HUDEP-2 (cell line): ENCODE measurements around the gene COMMD1.
"Not testable (repeated sequence)": the region's sequence is repeated elsewhere in the genome, so short reads cannot be mapped to it uniquely, and the experiment has no call there.

Experiments
- DNase-seq, 76 experiments: peaks; one replicate each; lab custom pipeline; 2025; ENCODE audit not compliant: unreplicated experiment in 76 of 76; lab: John Stamatoyannopoulos, UW

Gene COMMD1

GRCh38 chr2:61905372-61906185 lies at the start of gene COMMD1:
TSS of gene COMMD1 (plus strand) at chr2:61905674. CDS start at chr2:61905679, 5 bp downstream.
- DNase-seq = peak in 70 of 76 experiments; percentile 13 to 81 (median 61)

DNA sequence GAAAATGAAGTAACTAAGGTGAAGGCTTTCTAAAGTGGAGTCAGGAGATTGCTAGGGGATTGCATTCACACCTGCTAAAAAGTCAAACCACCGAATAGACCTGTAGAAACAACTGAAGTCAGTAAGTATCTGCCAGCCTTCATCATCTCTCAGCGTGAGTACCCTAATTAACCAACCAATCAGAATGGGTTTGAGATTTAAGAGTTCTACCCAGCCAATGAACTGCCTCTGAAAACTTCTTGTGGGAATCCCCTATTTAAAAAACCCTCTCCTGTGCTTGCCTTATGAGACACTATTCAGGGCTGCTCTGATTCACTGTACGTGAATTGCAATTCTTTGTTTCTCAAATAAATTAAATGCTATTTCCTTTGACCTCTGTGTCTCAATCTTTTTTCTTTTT lies 48.2 kb upstream of the COMMD1 start:
- no peak for DNase-seq

DNA sequence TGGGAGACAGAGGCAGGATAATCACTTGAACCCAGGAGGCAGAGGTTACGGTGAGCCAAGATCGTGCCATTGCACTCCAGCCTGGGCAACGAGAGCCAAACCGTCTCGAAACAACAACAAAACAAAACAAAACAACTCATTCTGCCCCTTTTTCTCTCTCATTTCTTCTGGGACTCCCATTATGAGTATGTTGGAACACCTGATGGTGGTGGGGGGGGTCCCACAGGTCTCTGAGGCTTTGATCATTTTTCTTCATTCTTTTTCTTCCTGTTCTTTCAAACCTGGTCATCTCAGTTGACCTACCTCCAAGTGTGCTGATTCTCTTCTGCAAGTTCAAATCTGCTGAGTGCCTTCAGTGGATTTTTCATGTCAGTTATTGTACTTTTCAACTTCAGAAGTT lies 43.4 kb upstream of the COMMD1 start:
- no peak for DNase-seq

- DNase-seq = not testable (repeated sequence)
Observed at GRCh38 chr2:61866482-61867089, 38.9 kb upstream of the COMMD1 start.

GRCh38 chr2:61876400-61876799 lies 29.1 kb upstream of the COMMD1 start:
- no peak for DNase-seq

- no peak for DNase-seq
Observed at GRCh38 chr2:61877571-61878245, 27.8 kb upstream of the COMMD1 start.

DNA sequence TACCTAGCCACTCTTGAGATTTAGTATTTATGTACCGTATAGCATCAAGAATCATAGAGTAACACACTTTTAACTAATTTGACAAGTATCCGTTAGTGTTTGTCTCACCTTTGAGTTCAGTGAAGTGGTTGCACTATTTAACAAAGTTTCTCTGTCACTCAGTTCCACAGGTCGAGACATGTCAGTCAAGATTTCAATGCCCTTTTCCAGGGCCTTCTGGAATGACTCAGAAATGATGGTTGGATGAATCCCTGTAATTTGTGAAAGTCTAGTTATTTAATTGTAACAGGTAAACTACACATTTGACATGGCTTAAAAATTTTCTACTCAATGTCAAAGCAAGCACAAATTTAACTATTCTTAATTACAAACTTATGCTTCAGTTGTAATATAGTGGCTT lies 26.7 kb upstream of the COMMD1 start:
- DNase-seq = no peak

- not testable (repeated sequence) for DNase-seq
Observed at GRCh38 chr2:61879351-61879750, 26.1 kb upstream of the COMMD1 start.

- DNase-seq = no peak
Observed at GRCh38 chr2:61882850-61883249, 22.6 kb upstream of the COMMD1 start.

DNA sequence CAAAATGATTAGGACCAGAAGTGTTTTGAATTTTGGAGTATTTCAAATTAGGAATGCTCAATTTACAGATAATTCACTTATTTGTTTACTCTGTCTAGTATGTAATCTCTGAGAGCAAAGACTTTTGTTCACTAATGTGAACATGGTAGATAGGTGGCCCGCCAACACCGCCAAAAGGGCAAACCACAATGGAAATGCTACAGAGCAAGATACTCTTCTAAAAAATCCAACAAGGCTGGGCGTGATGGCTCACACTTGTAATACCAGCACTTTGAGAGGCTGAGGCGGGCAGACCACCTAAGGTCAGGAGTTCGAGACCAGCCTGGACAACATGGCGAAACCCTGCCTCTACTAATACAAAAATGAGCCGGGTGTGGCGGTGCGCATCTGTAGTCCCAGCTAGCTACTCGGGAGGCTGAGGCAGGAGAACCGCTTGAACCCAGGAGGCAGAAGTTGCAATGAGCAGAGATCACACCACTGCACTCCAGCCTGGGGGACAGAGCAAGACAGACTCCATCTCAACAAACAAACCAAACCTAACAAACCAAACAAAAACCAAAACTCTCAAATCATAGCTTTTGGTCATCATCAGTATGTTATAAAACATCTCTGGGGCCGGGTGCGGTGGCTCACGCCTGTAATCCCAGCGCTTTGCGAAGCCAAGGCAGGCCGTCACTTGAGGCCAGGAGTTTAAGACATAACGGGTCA lies 19.4 kb upstream of the COMMD1 start:
- no peak for DNase-seq

DNA sequence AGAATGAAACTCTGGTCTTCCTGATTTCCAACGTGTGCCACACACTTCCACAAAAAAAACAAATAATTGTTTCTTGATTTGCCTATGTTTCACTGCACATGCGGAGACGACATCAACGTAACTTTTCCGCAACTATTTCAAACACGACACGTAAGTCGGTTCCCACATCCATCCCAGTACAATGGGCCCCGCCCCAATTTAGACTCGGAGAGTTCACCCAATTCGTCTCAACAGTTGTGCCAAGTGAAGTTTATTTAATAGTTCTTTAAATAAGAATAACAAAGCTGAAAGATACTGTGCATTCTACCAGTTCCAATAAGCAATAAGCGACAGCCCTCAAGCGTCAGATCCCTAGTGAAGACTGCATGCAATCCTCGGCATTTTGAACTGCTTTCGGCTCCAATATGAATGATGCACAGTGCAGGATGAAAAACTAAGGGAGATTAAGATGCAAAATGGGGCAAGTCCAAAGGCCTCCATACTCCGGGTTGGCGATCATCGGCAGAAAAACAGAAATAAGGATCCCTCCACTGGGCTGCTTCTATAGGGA lies 17.7 kb upstream of the COMMD1 start:
- peak in 13 of 76 experiments; percentile 7 to 52 (median 27) for DNase-seq

DNA sequence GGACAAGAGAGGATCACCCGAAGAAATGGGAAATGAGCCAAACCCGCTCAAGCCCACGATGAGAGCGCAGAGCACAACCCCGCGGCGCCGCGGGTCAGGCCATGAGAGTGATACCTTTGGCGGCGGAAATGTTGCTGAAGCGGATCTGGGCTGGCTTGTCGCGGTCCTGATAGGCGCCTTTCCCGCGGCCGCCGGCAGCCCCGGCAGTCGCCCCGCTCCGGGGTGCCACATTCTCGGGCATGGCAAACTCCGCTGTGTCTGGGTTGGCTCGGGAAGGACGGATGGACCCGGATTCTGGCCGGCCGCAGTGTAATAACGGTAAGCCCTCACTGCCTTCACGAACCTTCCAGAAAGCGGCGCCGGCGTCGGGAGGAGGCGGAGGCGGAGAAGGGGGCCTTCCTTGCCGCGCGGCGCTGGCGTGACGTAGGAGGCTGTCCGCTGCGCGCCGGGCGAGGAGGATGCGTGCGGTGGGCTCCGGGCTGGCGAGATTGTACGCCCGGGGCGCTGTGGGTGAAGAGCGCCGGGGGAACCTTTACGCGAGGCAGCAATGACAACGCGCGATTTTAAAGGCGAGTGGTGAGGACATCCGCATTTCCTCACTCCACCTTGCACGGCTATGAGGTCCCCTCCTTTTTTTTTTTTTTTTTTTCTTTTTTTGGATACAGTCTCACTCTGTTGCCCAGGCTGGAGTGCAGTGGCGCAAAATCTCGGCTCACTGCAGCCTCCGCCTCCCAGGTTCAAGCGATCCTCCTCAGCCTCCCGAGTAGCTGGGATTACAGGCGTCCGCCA lies 17.0 kb upstream of the COMMD1 start, which contains the start of gene CCT4:
TSS of gene CCT4 (minus strand) at position 390 of the 789 bp plus-strand sequence. CDS start at position 241, 149 bp downstream.
- DNase-seq = peak in 74 of 76 experiments; percentile 17 to 91 (median 70)

GRCh38 chr2:61898810-61899209 lies 6.7 kb upstream of the COMMD1 start:
- peak in 29 of 76 experiments; percentile 3 to 62 (median 19) for DNase-seq

GRCh38 chr2:61900281-61900680 lies 5.2 kb upstream of the COMMD1 start:
- no peak for DNase-seq

DNA sequence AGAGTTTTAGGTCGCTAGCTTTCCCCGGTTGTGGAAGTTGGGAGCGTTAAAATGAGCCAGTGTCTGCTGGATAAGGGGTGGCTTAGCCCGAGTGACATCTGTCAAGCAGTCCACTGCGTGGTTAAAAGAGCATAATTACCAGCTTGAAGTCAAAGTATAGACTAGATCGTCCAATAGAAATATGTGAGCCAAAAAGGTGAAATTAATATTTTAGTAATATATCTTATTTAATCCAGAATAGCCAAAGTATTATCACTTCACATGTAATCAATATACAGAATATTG lies 654 bp downstream of the COMMD1 start:
- DNase-seq = peak in 1 of 76 experiments; percentile 5

GRCh38 chr2:61909116-61909515 lies 3.6 kb downstream of the COMMD1 start:
- DNase-seq = no peak

- peak in 1 of 76 experiments; percentile 8 for DNase-seq
Observed at GRCh38 chr2:61910603-61911002, 5.1 kb downstream of the COMMD1 start.

DNA sequence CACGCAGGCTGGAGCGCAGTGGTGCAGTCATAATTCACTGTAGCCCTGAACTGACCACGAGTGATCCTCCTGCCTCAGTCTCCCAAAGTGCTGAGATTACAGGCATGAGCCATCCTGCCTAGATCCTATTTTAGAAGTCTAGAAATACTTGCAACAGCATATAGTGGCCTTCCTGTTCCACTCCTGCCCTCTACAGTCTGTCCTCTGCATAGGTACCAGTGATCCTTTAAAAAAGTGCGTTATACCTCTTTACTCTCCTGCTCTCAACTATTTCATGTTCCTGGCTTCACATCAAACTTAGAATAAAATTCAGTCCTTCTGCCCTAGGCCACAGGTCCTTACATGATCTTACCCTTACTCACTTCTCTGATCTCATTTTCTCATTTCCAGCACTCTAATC lies 6.0 kb downstream of the COMMD1 start:
- peak in 2 of 76 experiments; percentile 3 to 15 for DNase-seq

DNA sequence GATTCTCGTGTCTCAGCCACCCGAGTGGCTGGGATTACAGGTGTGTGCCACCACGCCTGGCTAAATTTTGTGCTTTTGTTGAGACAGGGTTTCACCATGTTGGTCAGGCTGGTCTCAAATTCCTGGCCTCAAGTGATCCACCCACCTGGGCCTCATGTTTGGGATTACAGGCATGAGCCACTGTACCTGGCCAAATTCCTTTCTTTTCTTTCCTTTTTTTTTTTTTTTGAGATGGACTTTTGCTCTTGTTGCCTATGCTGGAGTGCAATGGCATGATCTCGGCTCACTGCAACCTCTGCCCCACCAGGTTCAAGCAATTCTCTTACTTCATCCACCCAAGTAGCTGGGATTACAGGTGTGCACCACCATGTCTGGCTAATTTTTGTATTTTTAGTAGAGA lies 9.3 kb downstream of the COMMD1 start:
- DNase-seq = not testable (repeated sequence)

DNA sequence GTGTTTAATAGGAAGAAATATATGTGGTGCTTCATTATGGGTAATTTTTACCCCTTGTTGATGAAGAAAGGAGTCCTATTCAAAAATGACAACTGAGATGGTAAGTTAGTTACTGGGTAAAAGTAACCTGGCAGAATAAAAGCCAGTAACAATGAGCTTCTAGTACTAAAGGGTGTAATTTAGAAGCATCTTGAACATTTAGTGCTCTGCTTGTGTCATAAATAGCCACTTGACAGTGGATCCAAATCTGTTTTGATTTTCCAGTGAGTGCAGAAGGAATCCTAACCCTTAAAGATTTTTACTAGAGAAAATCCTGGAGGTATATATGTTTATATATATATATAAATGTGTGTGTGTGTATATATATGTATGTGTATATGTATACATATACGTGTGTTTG lies 15.1 kb downstream of the COMMD1 start:
- no peak for DNase-seq
